ENCODE results near the gene RCOR1.
"Not testable (repeated sequence)": the region's sequence is repeated elsewhere in the genome, so short reads cannot be mapped to it uniquely, and the experiment has no call there.

RCOR1 gene

GRCh38 chr14:102593825-102594137 lies 1.3 kb downstream of the RCOR1 start:
- no peak for DNase-seq

GRCh38 chr14:102594514-102595175 lies 2.2 kb downstream of the RCOR1 start:
- DNase-seq: peak; percentile 19

GRCh38 chr14:102601378-102601925 lies 9.0 kb downstream of the RCOR1 start:
- no peak for DNase-seq

GRCh38 chr14:102602421-102603292 lies 10.2 kb downstream of the RCOR1 start:
- no peak for DNase-seq

GRCh38 chr14:102603293-102603907 lies 11.0 kb downstream of the RCOR1 start:
- no peak for DNase-seq

- no peak for DNase-seq
Measured at GRCh38 chr14:102604183-102604582, 11.7 kb downstream of the RCOR1 start.

GRCh38 chr14:102605029-102605428 lies 12.6 kb downstream of the RCOR1 start:
- DNase-seq: no peak

GRCh38 chr14:102606296-102606695 lies 13.8 kb downstream of the RCOR1 start:
- DNase-seq: no peak

- DNase-seq: no peak
Measured at GRCh38 chr14:102608064-102608446, 15.6 kb downstream of the RCOR1 start.

GRCh38 chr14:102610968-102611811 lies 18.7 kb downstream of the RCOR1 start:
- no peak for DNase-seq

- DNase-seq: no peak
Measured at GRCh38 chr14:102616318-102616717, 23.9 kb downstream of the RCOR1 start.

- no peak for DNase-seq
Measured at GRCh38 chr14:102616799-102617198, 24.4 kb downstream of the RCOR1 start.

- not testable (repeated sequence) for DNase-seq
Measured at GRCh38 chr14:102619012-102619411, 26.6 kb downstream of the RCOR1 start.

GRCh38 chr14:102620413-102620812 lies 28.0 kb downstream of the RCOR1 start:
- no peak for DNase-seq

GRCh38 chr14:102622262-102622885 lies 29.9 kb downstream of the RCOR1 start:
- no peak for DNase-seq

GRCh38 chr14:102624666-102625065 lies 32.2 kb downstream of the RCOR1 start:
- no peak for DNase-seq

- no peak for DNase-seq
Measured at GRCh38 chr14:102625564-102626296, 33.3 kb downstream of the RCOR1 start.

GRCh38 chr14:102626530-102626929 lies 34.1 kb downstream of the RCOR1 start:
- DNase-seq: no peak

GRCh38 chr14:102629011-102629444 lies 36.6 kb downstream of the RCOR1 start:
- no peak for DNase-seq

GRCh38 chr14:102629808-102630350 lies 37.4 kb downstream of the RCOR1 start:
- DNase-seq: no peak

GRCh38 chr14:102630405-102630804 lies 38.0 kb downstream of the RCOR1 start:
- DNase-seq: no peak

All from activated CD4-positive, alpha-beta T cell treated with anti-CD3 and anti-CD28 coated beads for 1 hour (primary cell).